ENCODE results near the gene MEF2D. TPM values are rescaled to one million over a fixed set of nuclear protein-coding genes. Genes with fewer than 3 reads are reported as not detected.

MEF2D gene
- total and polyA plus RNA-seq, 12 donors = 7.8 to 89.9 (median 50.0) TPM

GRCh38 chr1:156498432-156499193 lies 2.0 kb downstream of the MEF2D start:
- Histone ChIP-seq H3K27me3 (no peaks in the 10 kb centered on the region), H3K4me1 (replicated peaks in 1 of 2) (peaks cover 74 to 79% of the 10 kb centered on the region in 2 donors), H3K36me3 (replicated peaks in 1 of 2) (no peaks in the 10 kb centered on the region), H3K4me3 (peak overlapping the region in 2 of 4 donors; percentile 97 to 99), H3K27ac (peak overlapping the region; percentile 77 to 100 (median 100)), H3K9me3 (replicated peaks in 1 of 3) (no peaks in the 10 kb centered on the region)
- DNase-seq = peak in 6 of 7 donors; percentile 66 to 85 (median 72)
- intact Hi-C loops (cut with DNase I) = no loop called here
- TF ChIP-seq, protein P1, sequence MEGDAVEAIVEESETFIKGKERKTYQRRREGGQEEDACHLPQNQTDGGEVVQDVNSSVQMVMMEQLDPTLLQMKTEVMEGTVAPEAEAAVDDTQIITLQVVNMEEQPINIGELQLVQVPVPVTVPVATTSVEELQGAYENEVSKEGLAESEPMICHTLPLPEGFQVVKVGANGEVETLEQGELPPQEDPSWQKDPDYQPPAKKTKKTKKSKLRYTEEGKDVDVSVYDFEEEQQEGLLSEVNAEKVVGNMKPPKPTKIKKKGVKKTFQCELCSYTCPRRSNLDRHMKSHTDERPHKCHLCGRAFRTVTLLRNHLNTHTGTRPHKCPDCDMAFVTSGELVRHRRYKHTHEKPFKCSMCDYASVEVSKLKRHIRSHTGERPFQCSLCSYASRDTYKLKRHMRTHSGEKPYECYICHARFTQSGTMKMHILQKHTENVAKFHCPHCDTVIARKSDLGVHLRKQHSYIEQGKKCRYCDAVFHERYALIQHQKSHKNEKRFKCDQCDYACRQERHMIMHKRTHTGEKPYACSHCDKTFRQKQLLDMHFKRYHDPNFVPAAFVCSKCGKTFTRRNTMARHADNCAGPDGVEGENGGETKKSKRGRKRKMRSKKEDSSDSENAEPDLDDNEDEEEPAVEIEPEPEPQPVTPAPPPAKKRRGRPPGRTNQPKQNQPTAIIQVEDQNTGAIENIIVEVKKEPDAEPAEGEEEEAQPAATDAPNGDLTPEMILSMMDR (IDR thresholded peaks at IDR 0.05) = no peak
- peak in 1 of 2 donors; percentile 66 for TF ChIP-seq POLR2A (IDR thresholded peaks at IDR 0.05)
- 5 to 13% (median 9%) methylated on average over 7 to 12 of the region's 12 CpGs for WGBS, 4 donors

GRCh38 chr1:156497743-156498431 lies 2.7 kb downstream of the MEF2D start:
- Histone ChIP-seq H3K4me1 (replicated peaks in 1 of 2) (peaks cover 74 to 79% of the 10 kb centered on the region in 2 donors), H3K27ac (peak overlapping the region; percentile 33 to 100 (median 100))

GRCh38 chr1:156497078-156497742 lies 3.4 kb downstream of the MEF2D start:
- 18 to 27% (median 23%) methylated on average over 9 to 11 of the region's 11 CpGs for WGBS, 4 donors
- peaks cover 74 to 79% of the 10 kb centered on the region in 2 donors for H3K4me1 ChIP-seq (replicated peaks in 1 of 2)
- H3K4me3 ChIP-seq = peak overlapping the region in 1 of 4 donors; percentile 40
- TF ChIP-seq POLR2A (IDR thresholded peaks at IDR 0.05) = peak in 1 of 2 donors; percentile 74
- TF ChIP-seq, protein P1 (IDR thresholded peaks at IDR 0.05) = no peak
- H3K9me3 ChIP-seq (replicated peaks in 1 of 3) = no peaks in the 10 kb centered on the region
- peak overlapping the region; percentile 53 to 100 (median 100) for H3K27ac ChIP-seq
- H3K27me3 ChIP-seq = no peaks in the 10 kb centered on the region
- DNase-seq = peak; percentile 69 to 88 (median 82)
- intact Hi-C loops (cut with DNase I) = no loop called here
- no peaks in the 10 kb centered on the region for H3K36me3 ChIP-seq (replicated peaks in 1 of 2)

More at GRCh38 chr1:156497743-156498431, 2.7 kb downstream of the MEF2D start:
- peak in 6 of 7 donors; percentile 48 to 75 (median 57) for DNase-seq
- 31 to 41% (median 39%) methylated on average over 5 of the region's 5 CpGs for WGBS, 4 donors
- TF ChIP-seq POLR2A (IDR thresholded peaks at IDR 0.05) = peak in 1 of 2 donors; percentile 53
- TF ChIP-seq, protein P1 (IDR thresholded peaks at IDR 0.05) = no peak
- intact Hi-C loops (cut with DNase I) = no loop called here
- H3K36me3 ChIP-seq (replicated peaks in 1 of 2) = no peaks in the 10 kb centered on the region
- H3K4me3 ChIP-seq = peak overlapping the region in 2 of 4 donors; percentile 97 to 99
- no peaks in the 10 kb centered on the region for H3K9me3 ChIP-seq (replicated peaks in 1 of 3)
- H3K27me3 ChIP-seq = no peaks in the 10 kb centered on the region

All from adrenal gland (tissue), 12 donors.